ENCODE measurements around the gene TXNRD1. TPM values are rescaled to one million over a fixed set of nuclear protein-coding genes. Genes with fewer than 3 reads are reported as not detected.
"Not testable (repeated sequence)": the region's sequence is repeated elsewhere in the genome, so short reads cannot be mapped to it uniquely, and the experiment has no call there.

TXNRD1 gene
- total and polyA plus RNA-seq, 2 of the 8 experiments (the other 6 are each of a cell fraction or from before 2014, with no cell fraction given) = 56.8 to 127 TPM

DNA sequence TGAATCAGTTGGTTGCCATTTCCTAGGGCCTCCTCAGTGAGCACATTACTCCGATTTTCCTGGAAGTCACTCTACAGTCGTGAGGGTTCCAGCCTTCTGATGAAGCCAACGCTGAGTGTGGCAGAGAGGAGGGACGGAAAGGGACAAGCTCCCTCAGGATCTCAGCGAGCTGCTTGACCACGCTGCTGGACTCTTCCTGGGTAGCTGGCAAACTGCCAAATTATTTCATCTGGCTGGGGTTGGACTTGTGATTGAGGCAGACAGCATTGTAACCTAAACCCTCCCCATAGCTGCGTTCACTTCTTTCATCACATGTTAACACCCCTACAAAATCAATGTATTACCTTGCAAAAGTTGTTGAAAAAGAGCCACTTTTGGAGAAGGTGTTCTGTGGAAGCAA, 171.6 kb downstream of the TXNRD1 start:
- H3K23ac ChIP-seq (ENCODE audit: insufficient read length) = no peak overlapping the region
- H3K4ac ChIP-seq (replicated peaks; ENCODE audit: insufficient read length, low read depth, low read length) = no peak overlapping the region
- peaks cover 3% of the 10 kb centered on the region; the same call in 1 of the 2 replicates for H3K23me2 ChIP-seq (ENCODE audit: low read depth, low read length)
- H3K14ac ChIP-seq (ENCODE audit: insufficient read length) = no peak overlapping the region
- no peaks in the 10 kb centered on the region for H3K79me1 ChIP-seq (ENCODE audit: low read depth, low read length)
- DNase-seq (ENCODE audit: low read depth in 1 of 2, low spot score in 2 of 2) = no peak
- no peaks in the 10 kb centered on the region for H4K20me1 ChIP-seq (replicated peaks in 1 of 2; ENCODE audit: control insufficient read depth in 1 of 2, insufficient read depth in 2 of 2, low read length in 2 of 2)
- no peaks in the 10 kb centered on the region for H3K9me3 ChIP-seq (ENCODE audit: insufficient read depth in 2 of 2, low read depth in 1 of 2, low read length in 1 of 2)
- no peak overlapping the region for H4K8ac ChIP-seq (ENCODE audit: extremely low read depth, insufficient read depth, low read length)
- ChIA-PET CTCF (ENCODE audit: partially characterized antibody) (interaction anchor here (1.2 to 1.9 kb wide), 3 partner anchors 19 to 477 kb away, joined by 3 to 6 read pairs (median 4); no protein-coding TSS in a partner anchor), POLR2A (ENCODE audit: partially characterized antibody) (no interaction called here)
- H4K5ac ChIP-seq (ENCODE audit: insufficient read length, low read depth, low read length) = no peak overlapping the region
- no peak overlapping the region for H3K27ac ChIP-seq (ENCODE audit: low read depth, low read length)
- no peak overlapping the region for H2AFZ ChIP-seq (ENCODE audit: low read length)
- H3K4me2 ChIP-seq (ENCODE audit: insufficient read depth in 1 of 2, low read depth in 2 of 2, low read length in 2 of 2) = no peak overlapping the region
- peaks cover 0 to 2% (median under 1%) of the 10 kb centered on the region in 4 experiments; a peak in 1 of 7 replicates for H3K4me1 ChIP-seq (replicated peaks in 1 of 4; ENCODE audit: control insufficient read depth in 3 of 4, insufficient read depth in 4 of 4, low read length in 3 of 4)
- H2BK15ac ChIP-seq (ENCODE audit: low read length) = no peak overlapping the region
- no peak overlapping the region for H2BK20ac ChIP-seq (ENCODE audit: low read length)
- no peak overlapping the region for H2BK12ac ChIP-seq (ENCODE audit: low read depth, low read length)
- no peak overlapping the region for H3K56ac ChIP-seq (replicated peaks; ENCODE audit: insufficient read length, low read depth, low read length)
- H3K79me2 ChIP-seq (ENCODE audit: control insufficient read depth in 1 of 2, insufficient read depth in 2 of 2, low read length in 2 of 2) = no peaks in the 10 kb centered on the region
- H4K91ac ChIP-seq (replicated peaks; ENCODE audit: insufficient read length, low read length) = no peak overlapping the region
- no peak overlapping the region for H3K9ac ChIP-seq (replicated peaks in 1 of 4; ENCODE audit: extremely low read depth in 1 of 4, low read depth in 3 of 4, low read length in 3 of 4)
- H3K4me3 ChIP-seq (ENCODE audit: extremely low read depth in 1 of 4, insufficient read depth in 2 of 4, low read depth in 3 of 4, low read length in 4 of 4) = no peak overlapping the region
- H3K36me3 ChIP-seq (ENCODE audit: control insufficient read depth in 2 of 4, insufficient read depth in 4 of 4, low read length in 3 of 4) = no peaks in the 10 kb centered on the region
- no peak overlapping the region for H2BK5ac ChIP-seq (ENCODE audit: low read depth, low read length)
- H3K18ac ChIP-seq (ENCODE audit: extremely low read depth, low read length) = no peak overlapping the region
- no peaks in the 10 kb centered on the region for H3K27me3 ChIP-seq (replicated peaks in 1 of 4; ENCODE audit: control insufficient read depth in 3 of 4, extremely low read depth in 1 of 4, insufficient read depth in 3 of 4, low read length in 3 of 4)
- 90% methylated on average over 7 of the region's 7 CpGs; no CpG with 5 or more reads in 1 of the 2 experiments for WGBS, 2 experiments (ENCODE audit: extremely low coverage in 1 of 2, insufficient coverage in 1 of 2, insufficient read length in 1 of 2, insufficient replicate concordance in 2 of 2, low coverage in 1 of 2, low lambda C conversion rate in 2 of 2, missing lambda C conversion rate in 1 of 2)
- no peak overlapping the region for H2BK120ac ChIP-seq (replicated peaks; ENCODE audit: low read depth, low read length)
- no peak for TF ChIP-seq CHD1 (IDR thresholded peaks at IDR 0.05; ENCODE audit: low read depth, low read length)
- TF ChIP-seq SIRT6 (IDR thresholded peaks at IDR 0.05; ENCODE audit: low read length) = no peak
- H2AK5ac ChIP-seq (ENCODE audit: low read depth, low read length) = no peak overlapping the region
- no peak for FAIRE-seq

DNA sequence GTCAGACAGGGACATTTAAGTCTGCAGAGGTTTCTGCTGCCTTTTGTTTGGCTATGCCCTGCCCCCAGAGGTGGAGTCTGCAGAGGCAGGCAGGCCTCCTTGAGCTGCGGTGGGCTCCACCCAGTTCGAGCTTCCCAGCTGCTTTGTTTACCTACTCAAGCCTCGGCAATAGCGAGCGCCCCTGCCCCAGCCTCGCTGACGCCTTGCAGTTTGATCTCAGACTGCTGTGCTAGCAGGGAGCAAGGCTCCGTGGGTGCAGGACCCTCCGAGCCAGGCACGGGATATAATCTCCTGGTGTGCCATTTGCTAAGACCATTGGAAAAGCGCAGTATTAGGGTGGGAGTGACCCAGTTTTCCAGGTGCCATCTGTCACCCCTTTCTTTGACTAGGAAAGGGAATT, 178.5 kb downstream of the TXNRD1 start:
- WGBS, 2 experiments (ENCODE audit: extremely low coverage in 1 of 2, insufficient coverage in 1 of 2, insufficient read length in 1 of 2, insufficient replicate concordance in 2 of 2, low coverage in 1 of 2, low lambda C conversion rate in 2 of 2, missing lambda C conversion rate in 1 of 2) = 99% methylated on average over 11 of the region's 11 CpGs; no CpG with 5 or more reads in 1 of the 2 experiments
- H2AFZ ChIP-seq (ENCODE audit: low read length); POLR2A ChIA-PET (ENCODE audit: partially characterized antibody); H3K79me1 ChIP-seq (ENCODE audit: low read depth, low read length); H3K27me3 ChIP-seq (replicated peaks in 1 of 4; ENCODE audit: control insufficient read depth in 3 of 4, extremely low read depth in 1 of 4, insufficient read depth in 3 of 4, low read length in 3 of 4); H2BK5ac ChIP-seq (ENCODE audit: low read depth, low read length); CTCF ChIA-PET (ENCODE audit: partially characterized antibody); H3K23me2 ChIP-seq (ENCODE audit: low read depth, low read length); H3K4me2 ChIP-seq (ENCODE audit: insufficient read depth in 1 of 2, low read depth in 2 of 2, low read length in 2 of 2); H4K20me1 ChIP-seq (replicated peaks in 1 of 2; ENCODE audit: control insufficient read depth in 1 of 2, insufficient read depth in 2 of 2, low read length in 2 of 2); DNase-seq (ENCODE audit: low read depth in 1 of 2, low spot score in 2 of 2); H2BK120ac ChIP-seq (replicated peaks; ENCODE audit: low read depth, low read length); H2BK12ac ChIP-seq (ENCODE audit: low read depth, low read length); H4K5ac ChIP-seq (ENCODE audit: insufficient read length, low read depth, low read length); H3K9ac ChIP-seq (replicated peaks in 1 of 4; ENCODE audit: extremely low read depth in 1 of 4, low read depth in 3 of 4, low read length in 3 of 4); H3K4me3 ChIP-seq (ENCODE audit: extremely low read depth in 1 of 4, insufficient read depth in 2 of 4, low read depth in 3 of 4, low read length in 4 of 4); H3K23ac ChIP-seq (ENCODE audit: insufficient read length); H4K91ac ChIP-seq (replicated peaks; ENCODE audit: insufficient read length, low read length); FAIRE-seq; H3K4ac ChIP-seq (replicated peaks; ENCODE audit: insufficient read length, low read depth, low read length); H3K56ac ChIP-seq (replicated peaks; ENCODE audit: insufficient read length, low read depth, low read length); H2AK5ac ChIP-seq (ENCODE audit: low read depth, low read length); H3K14ac ChIP-seq (ENCODE audit: insufficient read length); H3K79me2 ChIP-seq (ENCODE audit: control insufficient read depth in 1 of 2, insufficient read depth in 2 of 2, low read length in 2 of 2); H4K8ac ChIP-seq (ENCODE audit: extremely low read depth, insufficient read depth, low read length); H3K18ac ChIP-seq (ENCODE audit: extremely low read depth, low read length); H3K27ac ChIP-seq (ENCODE audit: low read depth, low read length); H3K4me1 ChIP-seq (replicated peaks in 1 of 4; ENCODE audit: control insufficient read depth in 3 of 4, insufficient read depth in 4 of 4, low read length in 3 of 4); H2BK15ac ChIP-seq (ENCODE audit: low read length); H3K36me3 ChIP-seq (ENCODE audit: control insufficient read depth in 2 of 4, insufficient read depth in 4 of 4, low read length in 3 of 4); H2BK20ac ChIP-seq (ENCODE audit: low read length): not testable (repeated sequence)
- peaks cover 13 to 14% of the 10 kb centered on the region in 2 experiments; a peak in 3 of 4 replicates for H3K9me3 ChIP-seq (ENCODE audit: insufficient read depth in 2 of 2, low read depth in 1 of 2, low read length in 1 of 2)

All from H1 (cell line).